Osteoblast (primary cell): Measurements from ENCODE around the gene PCDH9. TPM values are rescaled to one million over a fixed set of nuclear protein-coding genes. Genes with fewer than 3 reads are reported as not detected.

Experiments
- DNase-seq: peaks from one replicate; pipeline ENCODE4 v3.0.0; 2011; ENCODE audit warnings: low spot score, mixed read lengths; ENCODE audit not compliant: insufficient read length; ENCODE audit errors: missing footprints
- H2AFZ ChIP-seq: 2 replicates; pipeline ENCODE4 v1.6.0; 2011; ENCODE audit warnings: mild to moderate bottlenecking, low read length
- H3K27ac ChIP-seq: 2 replicates; pipeline ENCODE4 v1.5.1; 2011; ENCODE audit warnings: mild to moderate bottlenecking, low read depth, low read length, moderate library complexity
- H3K27me3 ChIP-seq: 2 replicates; pipeline ENCODE4 v1.6.0; 2012; ENCODE audit warnings: mild to moderate bottlenecking, control low read depth, inconsistent platforms, low read length, moderate library complexity; ENCODE audit not compliant: insufficient read depth
- H3K36me3 ChIP-seq: 2 replicates; pipeline ENCODE4 v1.5.1; 2011; ENCODE audit warnings: mild to moderate bottlenecking, low read length, control low read depth, moderate library complexity; ENCODE audit not compliant: insufficient read depth
- H3K4me1 ChIP-seq: 2 replicates; pipeline ENCODE4 v1.5.1; 2011; ENCODE audit warnings: mild to moderate bottlenecking, low read length, control low read depth, moderate library complexity; ENCODE audit not compliant: insufficient read depth
- H3K4me2 ChIP-seq: 2 replicates; pipeline ENCODE4 v1.6.0; 2011; ENCODE audit warnings: mild to moderate bottlenecking, low read length; ENCODE audit not compliant: insufficient read depth
- H3K4me3 ChIP-seq: fragments of 200-600 bp; sonication (generic); 3 replicates; pipeline ENCODE4 v1.5.1; 2012; ENCODE audit warnings: mild to moderate bottlenecking, low read length, inconsistent platforms; ENCODE audit not compliant: insufficient read depth
- H3K79me2 ChIP-seq: 2 replicates; pipeline ENCODE4 v1.6.0; 2012; ENCODE audit warnings: mild to moderate bottlenecking, low read length, control low read depth, inconsistent platforms; ENCODE audit not compliant: insufficient read depth
- H3K9me3 ChIP-seq: 2 replicates; pipeline ENCODE4 v1.5.1; 2011; ENCODE audit warnings: low read depth, low read length, control low read depth
- H4K20me1 ChIP-seq: 2 replicates; pipeline ENCODE4 v1.6.0; 2012; ENCODE audit warnings: mild to moderate bottlenecking, low read length, control low read depth; ENCODE audit not compliant: insufficient read depth
- total RNA-seq: library from RNA; depleted of rRNA; stranded (reverse); fragments of >200 nt; gene quantifications from 2 replicates; pipeline ENCODE4 v1.2.3, GENCODE V29; 2012
- TF ChIP-seq, protein P1 (sequence below): IDR thresholded peaks from 2 replicates; pipeline ENCODE4 v1.5.1; 2011; ENCODE audit warnings: mild to moderate bottlenecking, low read depth, low read length, moderate library complexity; ENCODE audit errors: extremely low read depth

PCDH9 gene
- total RNA-seq, 1 donor: 1.1 TPM

- no peak overlapping the region for H3K4me3 ChIP-seq
- H2AFZ ChIP-seq: no peak overlapping the region
- no peaks in the 10 kb centered on the region for H3K36me3 ChIP-seq
- H3K27ac ChIP-seq: no peak overlapping the region
- H3K4me2 ChIP-seq: no peak overlapping the region
- H4K20me1 ChIP-seq: no peaks in the 10 kb centered on the region
- no peaks in the 10 kb centered on the region for H3K79me2 ChIP-seq
- H3K9me3 ChIP-seq: no peaks in the 10 kb centered on the region
- no peak for DNase-seq
- no peaks in the 10 kb centered on the region for H3K4me1 ChIP-seq
- H3K27me3 ChIP-seq: no peaks in the 10 kb centered on the region
- TF ChIP-seq, protein P1, sequence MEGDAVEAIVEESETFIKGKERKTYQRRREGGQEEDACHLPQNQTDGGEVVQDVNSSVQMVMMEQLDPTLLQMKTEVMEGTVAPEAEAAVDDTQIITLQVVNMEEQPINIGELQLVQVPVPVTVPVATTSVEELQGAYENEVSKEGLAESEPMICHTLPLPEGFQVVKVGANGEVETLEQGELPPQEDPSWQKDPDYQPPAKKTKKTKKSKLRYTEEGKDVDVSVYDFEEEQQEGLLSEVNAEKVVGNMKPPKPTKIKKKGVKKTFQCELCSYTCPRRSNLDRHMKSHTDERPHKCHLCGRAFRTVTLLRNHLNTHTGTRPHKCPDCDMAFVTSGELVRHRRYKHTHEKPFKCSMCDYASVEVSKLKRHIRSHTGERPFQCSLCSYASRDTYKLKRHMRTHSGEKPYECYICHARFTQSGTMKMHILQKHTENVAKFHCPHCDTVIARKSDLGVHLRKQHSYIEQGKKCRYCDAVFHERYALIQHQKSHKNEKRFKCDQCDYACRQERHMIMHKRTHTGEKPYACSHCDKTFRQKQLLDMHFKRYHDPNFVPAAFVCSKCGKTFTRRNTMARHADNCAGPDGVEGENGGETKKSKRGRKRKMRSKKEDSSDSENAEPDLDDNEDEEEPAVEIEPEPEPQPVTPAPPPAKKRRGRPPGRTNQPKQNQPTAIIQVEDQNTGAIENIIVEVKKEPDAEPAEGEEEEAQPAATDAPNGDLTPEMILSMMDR: no peak
Observed at GRCh38 chr13:66969291-66969690, 260.8 kb downstream of the PCDH9 start.

- Histone ChIP-seq H3K4me2 (no peak overlapping the region), H4K20me1 (no peaks in the 10 kb centered on the region), H3K4me3 (no peak overlapping the region), H2AFZ (no peak overlapping the region), H3K79me2 (no peaks in the 10 kb centered on the region), H3K9me3 (no peaks in the 10 kb centered on the region), H3K27me3 (no peaks in the 10 kb centered on the region), H3K27ac (no peak overlapping the region), H3K4me1 (no peaks in the 10 kb centered on the region), H3K36me3 (no peaks in the 10 kb centered on the region)
- no peak for DNase-seq
- TF ChIP-seq, protein P1: no peak
Observed at GRCh38 chr13:66967811-66968597, 262.1 kb downstream of the PCDH9 start.

DNA sequence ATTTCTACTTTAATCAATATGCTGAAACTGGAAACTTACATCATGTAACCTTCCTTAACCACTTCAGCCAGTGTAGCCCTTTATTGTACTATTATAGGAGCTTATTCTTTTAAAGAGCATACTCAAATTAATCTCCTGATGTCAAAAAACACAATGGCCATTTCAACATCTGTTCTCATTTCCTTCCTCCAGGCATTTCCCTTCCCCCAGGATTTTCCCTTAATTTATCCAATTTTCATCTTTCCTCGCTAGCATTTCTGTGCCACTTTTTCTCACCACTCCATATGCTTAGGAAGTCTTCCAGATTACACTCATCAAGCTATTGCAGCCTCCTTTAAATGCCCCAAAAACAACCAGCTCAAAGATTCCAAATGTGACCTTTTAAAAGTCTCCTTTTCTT lies 265.0 kb downstream of the PCDH9 start:
- Histone ChIP-seq H3K79me2 (no peaks in the 10 kb centered on the region), H3K36me3 (no peaks in the 10 kb centered on the region), H3K27me3 (no peaks in the 10 kb centered on the region), H3K27ac (no peak overlapping the region), H2AFZ (no peak overlapping the region), H3K4me3 (no peak overlapping the region), H3K9me3 (no peaks in the 10 kb centered on the region), H3K4me2 (no peak overlapping the region), H3K4me1 (no peaks in the 10 kb centered on the region), H4K20me1 (no peaks in the 10 kb centered on the region)
- no peak for DNase-seq
- TF ChIP-seq, protein P1: no peak

DNA sequence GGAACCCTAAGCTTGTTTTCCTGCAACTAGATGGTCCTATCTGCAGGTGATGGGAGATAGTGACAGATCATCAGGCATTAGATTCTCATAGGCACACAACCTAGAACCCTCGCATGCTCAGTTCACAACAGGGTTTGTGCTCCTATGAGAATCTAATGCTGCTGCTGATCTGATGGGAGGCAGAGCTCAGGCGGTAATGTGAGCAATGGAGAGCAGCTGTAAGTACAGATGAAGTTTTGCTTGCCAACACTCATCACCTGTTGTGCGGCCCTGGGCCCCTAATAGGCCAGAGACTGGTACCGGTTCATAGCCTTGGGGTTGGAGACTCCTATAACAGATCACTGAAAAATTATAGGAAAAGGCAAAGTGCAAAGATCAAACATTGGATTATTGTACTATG lies 267.2 kb downstream of the PCDH9 start:
- no peak for DNase-seq
- no peaks in the 10 kb centered on the region for H4K20me1 ChIP-seq
- TF ChIP-seq, protein P1: no peak

More for the DNA sequence above, 267.2 kb downstream of the PCDH9 start:
- no peaks in the 10 kb centered on the region for H3K4me1 ChIP-seq
- no peaks in the 10 kb centered on the region for H3K9me3 ChIP-seq
- no peak overlapping the region for H3K4me3 ChIP-seq
- no peaks in the 10 kb centered on the region for H3K36me3 ChIP-seq
- H3K4me2 ChIP-seq: no peak overlapping the region
- H3K27me3 ChIP-seq: no peaks in the 10 kb centered on the region
- H2AFZ ChIP-seq: no peak overlapping the region
- no peak overlapping the region for H3K27ac ChIP-seq
- H3K79me2 ChIP-seq: no peaks in the 10 kb centered on the region
